Measurements from ENCODE around the gene ABR. TPM values are rescaled to one million over a fixed set of nuclear protein-coding genes. Genes with fewer than 3 reads are reported as not detected.

Gene ABR
- total and polyA plus RNA-seq, 2 of the 13 experiments (the other 11 are each of a cell fraction or from before 2014, with no cell fraction given): 12.4 to 40.4 TPM

DNA sequence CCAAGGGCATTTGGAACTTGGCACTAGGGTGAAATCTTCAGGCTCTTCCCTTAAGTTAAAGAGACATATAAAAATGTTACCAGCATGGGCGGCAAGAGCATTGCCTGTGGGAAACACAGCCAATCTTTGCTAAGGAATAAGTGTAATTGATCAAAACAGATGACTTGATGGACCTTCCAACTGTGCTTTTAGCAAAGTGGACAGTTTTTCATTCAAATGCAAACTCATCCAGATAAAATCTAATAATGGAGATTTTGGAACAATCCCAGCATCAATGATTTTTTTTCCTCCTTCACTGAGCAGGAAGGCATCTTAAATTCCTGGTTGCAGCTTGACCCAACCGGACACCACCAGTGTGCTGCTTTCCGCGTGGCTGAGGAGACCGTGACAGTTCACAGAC is 47.6 kb upstream of the ABR start:
- ChIA-PET POLR2A (no interaction called here), CTCF (ENCODE audit: low intra/inter-chr PET ratio, low total read pairs) (no interaction called here)
- no TSS peak for BruUV-seq (replicated peaks)

More for the DNA sequence above, 47.6 kb upstream of the ABR start:
- intact Hi-C loops (cut with micrococcal nuclease; ENCODE audit: unreplicated experiment): no loop called here
- H3K9me3 ChIP-seq (ENCODE audit: low read length): no peaks in the 10 kb centered on the region
- peaks cover 6% of the 10 kb centered on the region; the same call in 1 of the 2 replicates for H4K20me1 ChIP-seq (ENCODE audit: insufficient read depth, low read length)
- no peak for ATAC-seq
- 0 out of 2 replicates have a peak, but pooled peaks cover 6% of the 10 kb centered on the region for H3K4me1 ChIP-seq (ENCODE audit: insufficient read depth, low read length)
- no peak overlapping the region for H3K4me2 ChIP-seq (ENCODE audit: low read depth, low read length)
- WGBS (ENCODE audit: low lambda C conversion rate): 70% methylated on average over 5 of the region's 5 CpGs
- no peak overlapping the region for H3K4me3 ChIP-seq (replicated peaks in 1 of 3; ENCODE audit: insufficient read depth in 1 of 3, low read depth in 2 of 3, low read length in 3 of 3)
- H3K9ac ChIP-seq (ENCODE audit: insufficient read depth, low read depth, low read length): no peak overlapping the region
- no peak overlapping the region for H3K27ac ChIP-seq (ENCODE audit: extremely low read length, insufficient read depth, low read length)
- H2AFZ ChIP-seq (ENCODE audit: low read length): no peak overlapping the region
- TF ChIP-seq ZFP36 (IDR thresholded peaks at IDR 0.05; ENCODE audit: borderline replicate concordance, low read depth, low read length, partially characterized antibody) (no peak), NR1H2 (CRISPR knock-in tag; IDR thresholded peaks at IDR 0.05; ENCODE audit: borderline replicate concordance, low read depth) (no peak), ZNF160 (CRISPR knock-in tag; IDR thresholded peaks at IDR 0.05) (no peak), ZNF446 (CRISPR knock-in tag; IDR thresholded peaks at IDR 0.05) (no peak), MAFK (conservative IDR thresholded peaks at IDR 0.05 in 1 of 2, IDR thresholded peaks at IDR 0.05 in 1 of 2; ENCODE audit: low read length in 2 of 2) (no peak), ZMYM2 (CRISPR knock-in tag; IDR thresholded peaks at IDR 0.05) (no peak), ZBTB21 (CRISPR knock-in tag; IDR thresholded peaks at IDR 0.05) (no peak)
- TF ChIP-seq, protein P1, sequence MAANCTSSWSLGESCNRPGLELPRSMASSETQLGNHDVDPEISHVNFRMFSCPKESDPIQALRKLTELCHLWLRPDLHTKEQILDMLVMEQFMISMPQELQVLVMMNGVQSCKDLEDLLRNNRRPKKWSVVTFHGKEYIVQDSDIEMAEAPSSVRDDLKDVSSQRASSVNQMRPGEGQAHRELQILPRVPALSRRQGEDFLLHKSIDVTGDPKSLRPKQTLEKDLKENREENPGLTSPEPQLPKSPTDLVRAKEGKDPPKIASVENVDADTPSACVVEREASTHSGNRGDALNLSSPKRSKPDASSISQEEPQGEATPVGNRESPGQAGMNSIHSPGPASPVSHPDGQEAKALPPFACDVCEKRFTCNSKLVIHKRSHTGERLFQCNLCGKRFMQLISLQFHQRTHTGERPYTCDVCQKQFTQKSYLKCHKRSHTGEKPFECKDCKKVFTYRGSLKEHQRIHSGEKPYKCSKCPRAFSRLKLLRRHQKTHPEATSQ (CRISPR knock-in tag; IDR thresholded peaks at IDR 0.05; ENCODE audit: borderline replicate concordance): no peak
- TF ChIP-seq, protein P2, sequence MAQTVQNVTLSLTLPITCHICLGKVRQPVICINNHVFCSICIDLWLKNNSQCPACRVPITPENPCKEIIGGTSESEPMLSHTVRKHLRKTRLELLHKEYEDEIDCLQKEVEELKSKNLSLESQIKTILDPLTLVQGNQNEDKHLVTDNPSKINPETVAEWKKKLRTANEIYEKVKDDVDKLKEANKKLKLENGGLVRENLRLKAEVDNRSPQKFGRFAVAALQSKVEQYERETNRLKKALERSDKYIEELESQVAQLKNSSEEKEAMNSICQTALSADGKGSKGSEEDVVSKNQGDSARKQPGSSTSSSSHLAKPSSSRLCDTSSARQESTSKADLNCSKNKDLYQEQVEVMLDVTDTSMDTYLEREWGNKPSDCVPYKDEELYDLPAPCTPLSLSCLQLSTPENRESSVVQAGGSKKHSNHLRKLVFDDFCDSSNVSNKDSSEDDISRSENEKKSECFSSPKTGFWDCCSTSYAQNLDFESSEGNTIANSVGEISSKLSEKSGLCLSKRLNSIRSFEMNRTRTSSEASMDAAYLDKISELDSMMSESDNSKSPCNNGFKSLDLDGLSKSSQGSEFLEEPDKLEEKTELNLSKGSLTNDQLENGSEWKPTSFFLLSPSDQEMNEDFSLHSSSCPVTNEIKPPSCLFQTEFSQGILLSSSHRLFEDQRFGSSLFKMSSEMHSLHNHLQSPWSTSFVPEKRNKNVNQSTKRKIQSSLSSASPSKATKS (CRISPR knock-in tag; IDR thresholded peaks at IDR 0.05): no peak
- H3K36me3 ChIP-seq (replicated peaks in 1 of 2; ENCODE audit: control insufficient read depth in 1 of 2, insufficient read depth in 2 of 2, low read length in 2 of 2): no peaks in the 10 kb centered on the region
- FAIRE-seq: no peak
- H3K79me2 ChIP-seq (ENCODE audit: insufficient read depth, low read length): no peaks in the 10 kb centered on the region
- DNase-seq (ENCODE audit: low spot score): no peak
- in situ Hi-C loops (cut with HindIII; ENCODE audit: extremely low pct_ligation_motif_present, low pct_unique_long_range_greater_than_20kb): no loop called here
- peaks cover 10 to 46% of the 10 kb centered on the region in 2 experiments for H3K27me3 ChIP-seq (ENCODE audit: control insufficient read depth in 1 of 2, insufficient read depth in 2 of 2, low read length in 2 of 2)
